ENCODE results near the gene LTBP2. TPM values are rescaled to one million over a fixed set of nuclear protein-coding genes. Genes with fewer than 3 reads are reported as not detected.
A peak's percentile ranks its signal among the peaks of the same experiment; 100 is the strongest.

The LTBP2 gene
- total RNA-seq, 1 donor, result 210 TPM

DNA sequence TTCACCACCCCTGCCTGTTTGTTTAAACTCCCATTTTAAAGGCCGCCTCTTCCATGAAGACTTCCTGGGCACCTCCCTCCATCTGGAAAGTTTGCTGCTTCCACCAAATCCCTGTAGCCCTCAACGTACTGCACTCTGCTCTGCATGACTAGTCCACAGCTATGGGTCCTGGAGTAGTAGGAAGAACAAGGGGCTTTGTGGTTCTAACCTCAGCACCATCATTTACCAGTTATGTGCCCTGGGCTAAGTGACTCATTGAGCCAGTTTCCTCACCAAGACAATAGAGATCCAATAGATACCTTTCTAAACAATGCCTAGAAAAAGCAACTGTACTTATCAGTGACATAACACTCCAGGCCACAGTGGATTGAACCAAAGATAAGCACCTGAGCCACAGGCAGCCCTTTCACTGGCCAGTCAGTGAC, 8.5 kb upstream of the LTBP2 start:
- no peak overlapping the region for H3K4me3 ChIP-seq (ENCODE audit: low read depth, low read length)
- DNase-seq (ENCODE audit: low read depth), result peak; percentile 84
- TF ChIP-seq, protein P1, sequence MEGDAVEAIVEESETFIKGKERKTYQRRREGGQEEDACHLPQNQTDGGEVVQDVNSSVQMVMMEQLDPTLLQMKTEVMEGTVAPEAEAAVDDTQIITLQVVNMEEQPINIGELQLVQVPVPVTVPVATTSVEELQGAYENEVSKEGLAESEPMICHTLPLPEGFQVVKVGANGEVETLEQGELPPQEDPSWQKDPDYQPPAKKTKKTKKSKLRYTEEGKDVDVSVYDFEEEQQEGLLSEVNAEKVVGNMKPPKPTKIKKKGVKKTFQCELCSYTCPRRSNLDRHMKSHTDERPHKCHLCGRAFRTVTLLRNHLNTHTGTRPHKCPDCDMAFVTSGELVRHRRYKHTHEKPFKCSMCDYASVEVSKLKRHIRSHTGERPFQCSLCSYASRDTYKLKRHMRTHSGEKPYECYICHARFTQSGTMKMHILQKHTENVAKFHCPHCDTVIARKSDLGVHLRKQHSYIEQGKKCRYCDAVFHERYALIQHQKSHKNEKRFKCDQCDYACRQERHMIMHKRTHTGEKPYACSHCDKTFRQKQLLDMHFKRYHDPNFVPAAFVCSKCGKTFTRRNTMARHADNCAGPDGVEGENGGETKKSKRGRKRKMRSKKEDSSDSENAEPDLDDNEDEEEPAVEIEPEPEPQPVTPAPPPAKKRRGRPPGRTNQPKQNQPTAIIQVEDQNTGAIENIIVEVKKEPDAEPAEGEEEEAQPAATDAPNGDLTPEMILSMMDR (IDR thresholded peaks at IDR 0.05; ENCODE audit: insufficient read depth, low read depth, low read length), result no peak

DNA sequence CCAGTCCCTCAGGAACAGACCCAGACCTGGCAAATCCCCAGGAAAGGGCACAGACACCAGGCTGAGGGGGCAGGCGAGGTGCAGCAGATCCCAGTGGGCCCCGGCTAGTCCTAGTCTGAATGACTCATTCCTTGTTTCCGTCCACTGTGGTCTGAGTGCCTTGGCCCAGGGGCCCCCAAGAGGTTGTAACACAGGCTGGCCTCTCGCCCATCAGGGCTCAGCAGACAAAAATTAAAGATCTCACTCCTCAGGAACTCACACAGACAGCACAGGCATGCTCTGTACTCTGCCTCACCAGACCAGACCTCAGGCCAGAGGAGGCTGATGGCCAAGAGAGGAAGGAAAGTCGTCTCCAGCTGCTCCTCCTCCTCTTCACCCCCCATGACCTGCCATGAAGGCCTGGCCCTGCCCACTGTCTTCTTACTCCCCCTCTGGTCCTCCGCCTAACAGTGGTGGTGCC, 7.7 kb upstream of the LTBP2 start:
- peak; percentile 99 for DNase-seq (ENCODE audit: low read depth)
- TF ChIP-seq, protein P1 (IDR thresholded peaks at IDR 0.05; ENCODE audit: insufficient read depth, low read depth, low read length), result no peak
- no peak overlapping the region for H3K4me3 ChIP-seq (ENCODE audit: low read depth, low read length)

DNA sequence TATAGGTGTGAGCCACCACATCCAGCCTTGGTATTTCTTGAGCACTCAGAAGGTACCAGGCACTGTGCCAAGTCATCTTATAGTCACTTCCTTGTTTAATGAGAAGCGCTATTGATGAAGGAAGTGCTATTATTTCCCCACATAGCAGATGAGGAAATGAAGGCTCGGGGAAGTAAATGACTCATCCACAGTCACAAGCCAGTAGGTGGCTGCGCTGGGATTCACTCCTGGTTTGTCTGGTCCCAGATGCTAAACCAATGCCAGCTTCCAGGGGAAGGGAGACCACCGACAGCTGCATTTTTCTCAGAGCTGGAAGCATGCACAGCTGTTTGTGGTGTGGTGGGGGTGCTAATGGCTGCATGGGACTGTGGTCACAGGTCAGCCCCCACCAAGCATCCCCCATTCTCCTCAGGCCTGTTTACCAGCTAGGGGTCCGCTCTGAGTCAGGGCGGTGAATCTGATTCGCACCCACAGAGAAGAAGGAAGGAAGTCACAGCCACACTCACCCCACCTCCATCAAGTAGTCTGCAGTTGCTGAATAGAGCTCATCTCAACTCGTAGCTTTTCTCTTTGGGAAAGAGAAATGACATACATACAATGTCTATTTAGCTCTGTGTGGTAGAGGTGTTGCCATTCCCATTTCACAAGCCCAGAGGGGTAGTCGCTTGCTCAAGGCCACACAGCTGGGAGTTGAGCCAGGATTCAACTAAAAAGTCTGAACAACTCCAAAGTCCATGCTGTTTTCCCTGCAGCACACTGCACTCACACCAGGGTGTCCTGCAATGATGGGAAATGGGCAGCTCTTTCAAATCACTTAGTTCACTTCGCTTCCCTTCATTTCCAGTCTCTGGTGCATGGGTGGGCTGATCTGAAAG, 6.3 kb upstream of the LTBP2 start:
- DNase-seq (ENCODE audit: low read depth), result peak; percentile 72
- TF ChIP-seq, protein P1 (IDR thresholded peaks at IDR 0.05; ENCODE audit: insufficient read depth, low read depth, low read length), result peak; percentile 9
- H3K4me3 ChIP-seq (ENCODE audit: low read depth, low read length), result no peak overlapping the region

DNA sequence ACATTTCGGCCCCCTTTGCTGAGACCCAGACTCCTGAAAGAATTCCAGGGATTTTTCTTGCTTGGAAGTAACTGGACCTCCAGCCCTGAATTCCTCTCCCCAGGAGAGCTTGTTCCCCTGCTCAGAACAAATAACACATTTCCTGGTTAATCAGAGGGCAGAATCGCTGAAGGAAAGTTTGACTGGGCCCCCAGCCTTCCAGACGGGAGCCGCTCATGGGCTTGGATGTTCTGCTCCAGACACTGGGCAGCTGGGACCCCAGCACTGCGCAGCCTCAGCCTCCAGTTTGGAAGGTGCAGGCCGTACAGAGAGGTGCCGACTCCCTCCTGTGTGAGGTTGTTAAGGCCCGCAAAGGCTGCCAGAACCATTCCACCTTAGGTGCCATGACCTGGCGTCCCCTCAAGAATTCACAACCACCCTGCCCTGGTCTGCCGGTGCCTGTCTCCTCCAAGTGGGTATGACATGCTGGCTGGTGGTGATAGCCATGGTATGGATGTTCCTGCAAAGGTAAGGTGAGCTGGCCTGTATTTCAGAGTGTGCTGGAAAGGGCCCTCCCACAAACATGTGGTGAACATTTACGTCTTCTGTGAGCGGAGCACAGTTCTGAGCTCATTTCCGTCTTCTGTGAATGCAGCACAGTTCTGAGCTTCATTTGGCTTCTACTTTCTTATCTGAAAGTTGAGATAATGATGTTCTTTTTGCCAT, 5.1 kb upstream of the LTBP2 start:
- DNase-seq (ENCODE audit: low read depth), result peak; percentile 48
- H3K4me3 ChIP-seq (ENCODE audit: low read depth, low read length), result no peak overlapping the region

DNA sequence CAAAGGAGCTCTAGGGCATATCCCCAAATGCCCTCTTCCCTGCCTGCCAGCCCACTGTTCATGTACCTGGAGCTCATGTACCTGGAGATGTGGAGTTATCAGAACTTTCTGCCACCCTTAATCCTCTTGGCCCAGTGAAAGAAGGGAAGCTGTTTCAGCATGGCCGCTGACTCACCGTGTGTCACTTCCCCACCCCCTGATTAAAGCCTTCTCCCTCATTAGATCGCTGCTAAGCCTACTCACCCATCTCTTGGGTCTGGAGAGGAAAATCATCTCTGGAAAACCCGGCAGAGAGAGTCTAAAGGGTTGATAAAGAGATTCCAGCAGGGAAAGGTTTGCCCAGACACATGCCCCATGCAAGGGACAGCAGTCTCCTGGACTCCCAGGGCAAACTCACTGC, 4.5 kb upstream of the LTBP2 start:
- peak; percentile 82 for DNase-seq (ENCODE audit: low read depth)
- TF ChIP-seq, protein P1 (IDR thresholded peaks at IDR 0.05; ENCODE audit: insufficient read depth, low read depth, low read length), result no peak
- no peak overlapping the region for H3K4me3 ChIP-seq (ENCODE audit: low read depth, low read length)

More for the DNA sequence above, 5.1 kb upstream of the LTBP2 start:
- TF ChIP-seq, protein P1 (IDR thresholded peaks at IDR 0.05; ENCODE audit: insufficient read depth, low read depth, low read length), result no peak

DNA sequence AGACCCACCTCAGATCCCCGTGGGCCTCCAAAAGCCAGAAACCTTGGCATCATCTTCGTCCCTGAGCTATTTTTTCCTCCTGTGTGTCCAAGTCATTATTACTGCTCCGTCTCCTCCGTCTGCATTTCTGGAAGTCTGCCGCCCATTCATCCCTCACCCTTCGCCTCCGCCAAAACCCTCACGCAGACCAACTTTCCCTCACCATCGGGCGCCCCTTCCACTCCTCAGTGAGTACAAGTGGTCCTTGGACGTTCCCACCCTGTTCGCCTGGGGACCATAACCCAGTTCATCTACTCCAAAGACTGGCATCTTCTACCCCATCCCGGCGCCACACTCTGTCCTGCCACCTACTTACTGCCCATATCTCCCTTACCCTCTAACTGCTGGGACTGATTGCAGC, 3.7 kb upstream of the LTBP2 start:
- DNase-seq (ENCODE audit: low read depth), result no peak
- no peak overlapping the region for H3K4me3 ChIP-seq (ENCODE audit: low read depth, low read length)
- TF ChIP-seq, protein P1 (IDR thresholded peaks at IDR 0.05; ENCODE audit: insufficient read depth, low read depth, low read length), result no peak
